Activated T-helper 1 cell treated with anti-CD3 and anti-CD28 coated beads, Interleukin-12 subunit alpha, Interleukin-12 subunit beta, Interleukin-2, Interleukin-4 antibody, amounts not matched to agents 30 ng/mL and 10 ng/mL and 1 ng/mL, durations not matched to agents 14 hours and 24 hours and 36 hours (primary cell): ENCODE measurements around the gene CFD. TPM values are rescaled to one million over a fixed set of nuclear protein-coding genes. Genes with fewer than 3 reads are reported as not detected.
A peak's percentile ranks its signal among the peaks of the same experiment; 100 is the strongest.
"Not testable (repeated sequence)": the region's sequence is repeated elsewhere in the genome, so short reads cannot be mapped to it uniquely, and the experiment has no call there.

Experiments
- DNase-seq: peaks from one replicate; pipeline ENCODE4 v3.0.0; 2021; ENCODE audit warnings: low spot score
- H3K27ac Mint-ChIP-seq: one replicate; pipeline ENCODE4 v1.8.0; 2021; ENCODE audit warnings: mild to moderate bottlenecking, mixed read lengths
- H3K27me3 Mint-ChIP-seq: one replicate; pipeline ENCODE4 v1.8.0; 2022; ENCODE audit warnings: mild to moderate bottlenecking, moderate library complexity, mixed read lengths; ENCODE audit not compliant: insufficient read depth
- H3K36me3 Mint-ChIP-seq: one replicate; pipeline ENCODE4 v1.8.0; 2021; ENCODE audit warnings: low read depth, mixed read lengths
- H3K4me1 Mint-ChIP-seq: one replicate; pipeline ENCODE4 v1.8.0; 2021; ENCODE audit warnings: low read depth, mixed read lengths
- H3K4me3 Mint-ChIP-seq: one replicate; pipeline ENCODE4 v1.8.0; 2021; ENCODE audit warnings: mild to moderate bottlenecking, moderate library complexity, mixed read lengths
- H3K9me3 Mint-ChIP-seq: one replicate; pipeline ENCODE4 v1.8.0; 2021; ENCODE audit warnings: mixed read lengths
- intact Hi-C: fragments of 100-400 bp; cut with micrococcal nuclease; formaldehyde crosslinking; loops from one replicate; pipeline ENCODE4 v1.15.1; 2024
- total RNA-seq: library from RNA; stranded (reverse); gene quantifications from 2 replicates; pipeline ENCODE4 v1.2.3, GENCODE V29; 2022

CFD gene
- total RNA-seq, 1 donor from 2014 or later, result 0.91 TPM

- Mint-ChIP-seq H3K27me3 (peaks cover 3% of the 10 kb centered on the region), H3K4me1 (no peaks in the 10 kb centered on the region), H3K4me3 (no peak within 1 kb of the TSS), H3K36me3 (no peaks in the 10 kb centered on the region), H3K9me3 (no peaks in the 10 kb centered on the region), H3K27ac (no peak within 1 kb of the TSS)
- intact Hi-C loops, result no loop called here
- no peak for DNase-seq
Observed at GRCh38 chr19:852136-853013, 7.1 kb upstream of the CFD start, which contains the start of gene ELANE. Gene ELANE, plus strand, starts transcription at chr19:852303. Its CDS starts 26 bp downstream, at chr19:852329.

- H3K4me3 Mint-ChIP-seq, result no peak overlapping the region
- no peaks in the 10 kb centered on the region for H3K9me3 Mint-ChIP-seq
- H3K27ac Mint-ChIP-seq, result no peak overlapping the region
- no peaks in the 10 kb centered on the region for H3K4me1 Mint-ChIP-seq
- peaks cover 3% of the 10 kb centered on the region for H3K27me3 Mint-ChIP-seq
- no peaks in the 10 kb centered on the region for H3K36me3 Mint-ChIP-seq
- intact Hi-C loops, result no loop called here
- no peak for DNase-seq
Observed at GRCh38 chr19:853014-853585, 6.4 kb upstream of the CFD start.

- H3K27ac Mint-ChIP-seq, H3K36me3 Mint-ChIP-seq, intact Hi-C loops, DNase-seq, H3K27me3 Mint-ChIP-seq, H3K4me1 Mint-ChIP-seq, H3K9me3 Mint-ChIP-seq, H3K4me3 Mint-ChIP-seq: not testable (repeated sequence)
Observed at GRCh38 chr19:853614-854220, 5.7 kb upstream of the CFD start.

GRCh38 chr19:854549-854948, 4.9 kb upstream of the CFD start:
- H3K9me3 Mint-ChIP-seq, result no peaks in the 10 kb centered on the region
- H3K4me3 Mint-ChIP-seq, result no peak overlapping the region
- H3K27ac Mint-ChIP-seq, result no peak overlapping the region
- no peaks in the 10 kb centered on the region for H3K36me3 Mint-ChIP-seq
- intact Hi-C loops, result no loop called here
- no peaks in the 10 kb centered on the region for H3K4me1 Mint-ChIP-seq
- H3K27me3 Mint-ChIP-seq, result peaks cover 5% of the 10 kb centered on the region
- no peak for DNase-seq

- Mint-ChIP-seq H3K9me3 (no peaks in the 10 kb centered on the region), H3K4me1 (no peaks in the 10 kb centered on the region), H3K36me3 (no peaks in the 10 kb centered on the region), H3K27me3 (peaks cover 10% of the 10 kb centered on the region), H3K4me3 (no peak overlapping the region), H3K27ac (no peak overlapping the region)
- DNase-seq, result no peak
- intact Hi-C loops, result no loop called here
Observed at GRCh38 chr19:855142-855541, 4.3 kb upstream of the CFD start.

DNA sequence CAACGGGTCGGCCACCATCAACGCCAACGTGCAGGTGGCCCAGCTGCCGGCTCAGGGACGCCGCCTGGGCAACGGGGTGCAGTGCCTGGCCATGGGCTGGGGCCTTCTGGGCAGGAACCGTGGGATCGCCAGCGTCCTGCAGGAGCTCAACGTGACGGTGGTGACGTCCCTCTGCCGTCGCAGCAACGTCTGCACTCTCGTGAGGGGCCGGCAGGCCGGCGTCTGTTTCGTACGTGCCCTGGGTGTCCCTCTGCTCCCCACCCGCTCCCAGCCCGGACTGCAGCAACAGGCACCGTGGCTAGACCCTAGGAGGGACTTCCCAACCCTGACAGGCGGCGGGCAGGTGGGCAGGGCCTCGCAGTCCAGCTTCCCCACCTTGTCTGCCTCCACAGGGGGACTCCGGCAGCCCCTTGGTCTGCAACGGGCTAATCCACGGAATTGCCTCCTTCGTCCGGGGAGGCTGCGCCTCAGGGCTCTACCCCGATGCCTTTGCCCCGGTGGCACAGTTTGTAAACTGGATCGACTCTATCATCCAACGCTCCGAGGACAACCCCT, 3.8 kb upstream of the CFD start:
- H3K27me3 Mint-ChIP-seq, result peaks cover 10% of the 10 kb centered on the region
- H3K27ac Mint-ChIP-seq, result no peak overlapping the region
- intact Hi-C loops, result no loop called here
- H3K4me3 Mint-ChIP-seq, result no peak overlapping the region
- no peaks in the 10 kb centered on the region for H3K36me3 Mint-ChIP-seq
- no peaks in the 10 kb centered on the region for H3K4me1 Mint-ChIP-seq
- DNase-seq, result no peak
- H3K9me3 Mint-ChIP-seq, result no peaks in the 10 kb centered on the region

DNA sequence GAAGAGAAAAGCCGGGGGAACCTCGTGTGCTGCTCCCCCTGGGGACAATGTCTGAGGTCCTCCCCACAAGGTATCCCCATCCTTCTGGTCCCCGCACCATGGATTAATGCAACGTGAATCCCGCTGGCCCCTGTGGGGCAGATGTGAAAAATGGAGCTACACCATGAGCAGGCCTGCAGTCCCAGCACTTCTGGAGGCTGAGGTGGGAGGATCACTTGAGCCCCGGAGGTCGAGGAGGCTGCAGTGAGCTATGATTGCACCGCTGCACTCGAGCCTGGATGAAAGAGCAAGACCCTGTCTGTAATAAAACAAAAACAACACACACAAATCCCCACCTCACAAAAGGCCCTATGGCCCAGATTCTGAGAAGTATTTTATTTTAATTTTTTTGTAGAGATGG, 1.2 kb upstream of the CFD start:
- Mint-ChIP-seq H3K27me3 (peaks cover 13% of the 10 kb centered on the region), H3K36me3 (no peaks in the 10 kb centered on the region), H3K4me1 (peaks cover 1% of the 10 kb centered on the region), H3K27ac (no peak overlapping the region), H3K4me3 (no peak overlapping the region), H3K9me3 (no peaks in the 10 kb centered on the region)
- intact Hi-C loops, result no loop called here
- DNase-seq, result no peak

DNA sequence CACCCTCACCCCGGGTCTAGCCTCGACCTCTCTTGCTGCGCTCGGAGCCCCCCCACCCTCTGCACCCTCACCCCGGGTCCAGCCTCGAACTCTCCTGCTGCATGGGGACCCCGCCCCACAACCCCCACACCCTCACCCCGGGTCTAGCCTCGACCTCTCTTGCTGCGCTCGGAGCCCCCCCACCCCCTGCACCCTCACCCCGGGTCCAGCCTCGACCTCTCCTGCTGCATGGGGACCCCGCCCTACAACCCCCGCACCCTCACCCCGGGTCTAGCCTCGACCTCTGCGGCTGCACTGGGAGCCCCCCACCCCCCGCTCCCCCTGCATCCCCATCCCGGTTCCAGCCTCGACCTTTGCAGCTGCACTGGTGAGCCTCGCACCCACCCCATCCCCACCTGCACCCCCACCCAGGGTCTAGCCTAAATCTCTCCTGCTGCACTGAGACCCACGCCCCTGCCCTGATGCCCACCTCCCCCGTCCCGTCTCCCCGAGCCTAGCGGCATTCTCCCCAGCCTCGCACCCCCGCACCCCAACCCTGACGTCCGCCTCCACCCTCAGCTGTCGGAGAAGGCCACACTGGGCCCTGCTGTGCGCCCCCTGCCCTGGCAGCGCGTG, 1.8 kb downstream of the CFD start:
- no peak overlapping the region for H3K27ac Mint-ChIP-seq
- no peak overlapping the region for H3K4me3 Mint-ChIP-seq
- intact Hi-C loops, result loop anchor here (5.0 kb wide), 4 partner anchors 64 to 381 kb away; partner anchors contain the start of genes ATP5F1D, PTBP1 and RNF126
- H3K27me3 Mint-ChIP-seq, result peaks cover 13% of the 10 kb centered on the region
- H3K36me3 Mint-ChIP-seq, result no peaks in the 10 kb centered on the region
- no peaks in the 10 kb centered on the region for H3K9me3 Mint-ChIP-seq
- DNase-seq, result no peak
- H3K4me1 Mint-ChIP-seq, result peaks cover 7% of the 10 kb centered on the region

- Mint-ChIP-seq H3K4me3 (peak overlapping the region; percentile 54), H3K27me3 (peaks cover 13% of the 10 kb centered on the region), H3K9me3 (no peaks in the 10 kb centered on the region), H3K4me1 (peaks cover 7% of the 10 kb centered on the region), H3K27ac (no peak overlapping the region), H3K36me3 (no peaks in the 10 kb centered on the region)
- intact Hi-C loops, result loop anchor here (1.0 to 5.0 kb wide), 12 partner anchors 10 to 380 kb away; partner anchors contain the start of genes ATP5F1D, GRIN3B, MED16 and PTBP1
- peak; percentile 45 for DNase-seq
Observed at GRCh38 chr19:861756-862580, 2.5 kb downstream of the CFD start.

DNA sequence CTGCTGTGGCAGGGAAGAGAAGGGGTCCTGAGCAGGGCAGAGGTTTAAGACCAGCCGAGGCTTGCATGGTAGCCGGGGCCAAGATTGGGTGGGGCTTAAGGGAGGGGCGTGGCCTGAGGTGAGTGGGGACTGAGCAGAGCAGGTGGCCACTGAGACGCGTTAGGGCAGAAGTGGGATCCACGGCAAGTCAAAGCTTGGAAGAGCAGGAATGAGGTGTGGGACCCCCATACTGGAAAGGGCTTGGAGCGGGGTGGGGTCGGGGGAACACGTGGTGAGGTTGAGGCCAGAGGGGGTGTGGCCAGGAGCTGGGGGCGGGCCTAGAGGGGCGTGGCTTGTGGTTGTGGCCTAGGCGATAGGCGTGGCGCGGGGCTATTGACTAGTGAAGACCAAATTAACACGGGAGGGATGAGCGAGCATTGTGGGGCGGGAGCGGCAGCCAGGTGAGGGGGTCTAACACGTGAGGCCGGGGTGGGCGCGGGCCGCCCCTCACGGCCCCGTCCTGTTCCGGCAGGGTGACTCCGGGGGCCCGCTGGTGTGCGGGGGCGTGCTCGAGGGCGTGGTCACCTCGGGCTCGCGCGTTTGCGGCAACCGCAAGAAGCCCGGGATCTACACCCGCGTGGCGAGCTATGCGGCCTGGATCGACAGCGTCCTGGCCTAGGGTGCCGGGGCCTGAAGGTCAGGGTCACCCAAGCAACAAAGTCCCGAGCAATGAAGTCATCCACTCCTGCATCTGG, 3.3 kb downstream of the CFD start:
- Mint-ChIP-seq H3K36me3 (peaks cover 4% of the 10 kb centered on the region), H3K27me3 (peaks cover 13% of the 10 kb centered on the region), H3K27ac (peak overlapping the region; percentile 75), H3K9me3 (no peaks in the 10 kb centered on the region), H3K4me1 (peaks cover 7% of the 10 kb centered on the region), H3K4me3 (peak overlapping the region; percentile 54)
- DNase-seq, result peak; percentile 75
- intact Hi-C loops, result loop anchor here (1.0 to 5.0 kb wide), 12 partner anchors 10 to 380 kb away; partner anchors contain the start of genes ATP5F1D, GRIN3B, MED16 and PTBP1

GRCh38 chr19:863315-863620, 3.8 kb downstream of the CFD start:
- Mint-ChIP-seq H3K4me1 (peaks cover 7% of the 10 kb centered on the region), H3K27ac (peak overlapping the region; percentile 55)
- intact Hi-C loops, result loop anchor here (2.0 to 5.0 kb wide), 7 partner anchors 46 to 379 kb away; partner anchors contain the start of genes ATP5F1D, GRIN3B, PTBP1 and RNF126

More at GRCh38 chr19:863315-863620, 3.8 kb downstream of the CFD start:
- H3K9me3 Mint-ChIP-seq, result no peaks in the 10 kb centered on the region
- H3K36me3 Mint-ChIP-seq, result peaks cover 4% of the 10 kb centered on the region
- peak overlapping the region; percentile 56 for H3K4me3 Mint-ChIP-seq
- no peak for DNase-seq
- H3K27me3 Mint-ChIP-seq, result peaks cover 12% of the 10 kb centered on the region
